ENCODE results near the gene SESTD1.
"Not testable (repeated sequence)": the region's sequence is repeated elsewhere in the genome, so short reads cannot be mapped to it uniquely, and the experiment has no call there.

SESTD1 gene

DNA sequence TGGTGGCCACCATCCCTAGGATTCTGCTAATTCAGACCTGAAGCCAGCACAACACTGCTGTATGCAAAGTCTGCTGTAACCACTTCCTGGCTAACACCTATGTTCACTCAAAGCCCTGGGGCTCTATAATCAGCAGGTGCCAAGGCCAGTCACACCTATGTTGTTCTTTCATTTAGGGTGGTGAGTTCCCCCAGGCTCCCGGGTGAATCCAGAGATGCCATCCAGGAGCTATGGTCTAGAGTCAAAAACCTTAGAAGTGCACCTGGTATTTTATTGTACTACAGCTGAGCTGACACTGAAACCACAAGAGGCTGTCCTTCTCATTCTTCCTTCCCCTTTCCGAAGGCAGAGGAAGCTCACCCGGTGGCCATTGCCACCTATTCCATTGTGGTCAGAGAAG lies 168.5 kb downstream of the SESTD1 start:
- DNase-seq: peak; percentile 65

DNA sequence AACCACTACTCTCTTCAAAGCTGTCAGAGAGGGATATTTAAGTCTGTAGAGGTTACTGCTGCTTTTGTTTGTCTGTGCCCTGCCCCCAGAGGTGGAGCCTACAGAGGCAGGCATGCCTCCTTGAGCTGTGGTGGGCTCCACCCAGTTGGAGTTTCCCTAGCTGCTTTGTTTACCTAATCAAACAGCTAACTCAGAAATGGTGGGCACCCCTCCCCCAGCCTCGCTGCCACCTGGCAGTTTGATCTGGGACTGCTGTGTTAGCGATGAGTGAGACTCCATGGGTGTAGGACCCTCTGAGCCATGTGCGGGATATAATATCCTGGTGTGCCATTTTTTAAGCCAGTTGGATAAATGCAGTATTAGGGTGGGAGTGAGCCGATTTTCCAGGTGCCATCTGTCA lies 171.7 kb downstream of the SESTD1 start:
- not testable (repeated sequence) for DNase-seq

DNA sequence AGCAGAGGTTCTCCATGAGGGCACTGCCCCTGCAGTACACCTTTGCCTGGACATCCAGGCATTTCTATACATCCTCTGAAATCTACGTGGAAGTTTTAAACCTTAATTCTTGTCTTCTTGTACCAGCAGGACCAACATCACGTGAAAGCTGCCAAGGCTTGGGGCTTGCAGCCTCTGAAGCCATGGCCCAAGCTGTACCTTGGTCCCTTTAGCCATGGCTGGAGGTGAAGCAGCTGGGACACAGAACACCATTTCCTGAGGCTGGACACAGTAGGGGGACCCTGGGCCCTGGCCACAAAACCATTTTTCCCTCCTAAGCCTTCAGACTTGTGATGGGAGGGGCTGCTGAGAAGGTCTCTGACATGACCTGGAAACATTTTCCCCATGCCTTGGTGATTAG lies 181.9 kb downstream of the SESTD1 start:
- no peak for DNase-seq

DNA sequence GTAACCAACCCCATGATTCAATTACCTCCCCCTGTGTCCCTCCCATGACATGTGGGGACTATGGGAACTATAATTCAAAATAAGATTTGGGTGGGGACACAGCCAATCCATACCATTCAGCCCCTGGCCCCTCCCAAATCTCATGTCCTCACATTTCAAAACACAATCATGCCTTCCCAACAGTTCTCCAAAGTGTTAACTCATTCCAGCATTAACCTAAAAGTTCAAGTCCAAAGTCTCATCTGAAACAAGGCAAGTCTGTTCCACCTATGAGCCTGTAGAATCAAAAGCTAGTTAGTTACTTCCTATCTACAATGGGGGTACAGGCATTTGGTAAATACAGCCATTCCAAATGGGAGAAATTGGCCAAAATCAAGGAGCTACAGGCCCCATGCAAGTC lies 182.7 kb downstream of the SESTD1 start:
- DNase-seq: no peak

DNA sequence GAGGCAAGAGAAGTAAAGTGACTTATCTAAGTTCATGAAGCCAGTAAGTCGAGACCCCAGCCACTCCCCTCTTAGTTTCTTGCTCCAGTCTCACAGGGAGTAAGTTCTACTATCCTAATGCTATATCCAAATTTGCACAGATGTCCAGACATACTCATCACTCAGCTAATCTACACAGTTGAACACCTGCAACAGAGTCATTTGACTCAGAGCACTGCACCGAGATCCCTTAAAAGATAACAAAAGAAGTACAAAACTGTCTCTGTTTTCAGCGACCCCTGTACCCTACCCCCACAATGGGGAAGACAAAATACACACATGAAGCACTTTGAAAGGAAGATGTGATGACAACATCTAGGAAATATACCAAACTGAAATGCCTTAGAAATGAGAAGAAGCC lies 192.1 kb downstream of the SESTD1 start:
- no peak for DNase-seq

DNA sequence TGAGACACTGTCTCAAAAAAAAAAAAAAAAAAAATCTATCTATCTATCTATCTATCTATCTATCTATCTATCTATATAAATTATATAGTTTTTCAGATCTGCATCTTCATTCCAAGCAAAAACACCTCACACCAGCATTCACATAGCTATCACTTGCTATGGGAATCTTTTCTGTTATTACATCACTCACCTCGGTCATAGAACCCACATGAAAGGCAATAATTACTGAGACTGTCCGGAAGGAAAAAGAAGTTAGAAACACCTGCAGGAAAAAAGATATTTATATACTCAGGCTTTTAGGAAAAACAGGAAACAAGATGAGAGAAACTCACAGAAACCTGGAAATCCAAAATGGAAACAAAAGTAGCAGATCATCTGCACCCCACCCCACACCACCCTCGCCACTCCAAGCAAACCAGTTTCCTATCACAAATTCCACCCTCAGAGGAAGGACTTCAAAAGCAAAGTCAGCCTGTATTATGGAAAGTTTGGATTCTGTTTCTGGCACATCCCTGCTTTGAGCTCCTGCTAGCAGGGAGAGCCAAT lies 192.7 kb downstream of the SESTD1 start:
- DNase-seq: no peak

DNA sequence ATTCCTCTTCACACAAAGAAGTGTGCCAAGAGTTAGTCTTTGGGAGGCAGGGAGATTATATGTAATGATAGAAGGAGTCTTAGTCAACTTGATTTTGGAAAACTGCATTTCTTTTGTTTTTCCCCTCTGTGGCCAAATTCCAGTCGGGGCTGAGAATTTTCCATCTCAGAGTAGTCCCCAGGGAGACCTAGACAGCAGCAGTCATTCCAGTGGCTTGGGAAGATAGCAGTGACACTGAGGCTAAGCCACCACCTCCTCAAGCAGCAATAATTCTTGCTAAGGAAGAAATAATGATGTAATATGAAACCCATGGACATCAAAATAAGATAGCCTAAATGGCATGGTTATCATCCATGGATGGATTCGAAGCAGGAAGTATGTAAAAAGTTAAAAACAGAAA lies 193.7 kb downstream of the SESTD1 start:
- DNase-seq: no peak

DNA sequence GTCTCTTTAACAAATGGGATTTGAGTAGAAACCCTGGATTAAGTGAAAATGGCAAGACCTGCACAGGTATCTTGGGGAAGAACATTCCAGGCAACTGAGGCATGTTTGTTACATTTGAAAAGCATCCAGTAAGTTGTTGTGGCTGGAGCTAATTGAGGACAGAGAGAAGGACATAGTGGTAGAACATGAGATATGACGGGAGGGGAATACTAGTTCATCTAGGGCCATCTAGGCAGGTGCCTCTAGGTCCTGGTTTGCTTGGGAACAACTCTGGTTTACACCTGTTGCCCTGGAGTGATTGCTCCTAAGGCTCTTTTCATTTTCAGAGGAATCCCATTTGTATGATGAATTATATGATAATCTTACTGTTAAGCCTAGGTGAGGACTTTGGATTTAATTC lies 194.9 kb downstream of the SESTD1 start:
- DNase-seq: no peak

DNA sequence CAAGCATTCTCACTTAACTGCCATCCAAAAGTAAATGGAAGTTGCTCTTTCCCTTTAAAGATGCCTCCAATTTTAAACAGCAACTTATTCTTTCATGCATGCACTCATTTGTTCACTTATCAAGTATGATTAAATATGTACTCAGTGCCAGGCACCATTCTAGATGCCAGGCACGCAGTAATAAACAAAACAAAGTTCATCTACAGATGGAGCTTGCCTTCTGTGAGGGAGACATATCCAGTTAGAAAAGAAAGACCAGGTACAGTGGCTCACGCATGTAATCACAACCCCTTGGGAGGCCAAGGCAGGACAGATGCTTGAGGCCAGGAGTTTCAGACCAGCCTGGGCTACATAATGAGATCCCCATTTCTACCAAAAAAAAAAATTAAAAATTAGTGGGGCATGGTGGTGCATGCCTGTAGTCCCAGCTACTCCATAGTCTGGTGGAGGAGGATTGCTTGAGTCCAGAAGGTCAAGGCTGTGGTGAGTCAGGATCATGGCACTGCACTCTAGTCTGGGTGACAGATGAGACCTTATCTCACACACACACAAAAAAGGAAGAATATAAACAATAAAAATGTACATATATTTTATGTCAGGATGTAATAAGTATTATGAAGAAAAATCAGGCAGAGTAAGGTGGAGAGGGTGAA lies 195.5 kb downstream of the SESTD1 start:
- DNase-seq: no peak

DNA sequence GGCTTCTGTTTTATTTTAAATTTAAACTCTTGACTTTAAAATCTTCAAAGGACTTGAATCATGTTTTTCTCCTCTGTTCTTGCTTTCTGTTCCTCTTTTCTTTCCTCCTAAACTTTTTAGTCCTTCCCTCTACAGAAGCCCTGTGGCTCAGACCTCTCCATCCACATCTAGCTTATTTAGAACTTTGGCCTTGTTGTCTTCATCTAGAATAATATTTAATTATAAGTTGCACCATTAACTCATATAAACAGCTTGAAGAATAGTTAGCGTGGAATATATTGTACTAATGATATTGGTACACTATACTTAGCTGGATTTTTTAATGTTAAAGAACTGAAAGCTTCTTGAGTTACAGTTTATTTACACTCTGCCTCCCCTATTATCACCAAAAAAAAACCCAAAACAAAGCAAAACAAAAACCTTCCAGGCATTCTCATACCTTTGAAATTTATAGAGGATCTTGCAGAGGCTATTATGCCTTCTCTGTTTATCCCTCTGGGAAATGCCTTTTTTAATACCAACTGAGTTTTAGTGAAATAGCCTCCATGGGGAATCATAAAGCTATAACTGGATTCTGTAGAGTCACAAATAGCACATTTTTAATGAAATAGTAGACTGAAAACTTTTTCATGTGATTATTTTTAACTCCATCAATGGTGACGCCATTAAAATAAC lies 205.5 kb downstream of the SESTD1 start:
- no peak for DNase-seq

DNA sequence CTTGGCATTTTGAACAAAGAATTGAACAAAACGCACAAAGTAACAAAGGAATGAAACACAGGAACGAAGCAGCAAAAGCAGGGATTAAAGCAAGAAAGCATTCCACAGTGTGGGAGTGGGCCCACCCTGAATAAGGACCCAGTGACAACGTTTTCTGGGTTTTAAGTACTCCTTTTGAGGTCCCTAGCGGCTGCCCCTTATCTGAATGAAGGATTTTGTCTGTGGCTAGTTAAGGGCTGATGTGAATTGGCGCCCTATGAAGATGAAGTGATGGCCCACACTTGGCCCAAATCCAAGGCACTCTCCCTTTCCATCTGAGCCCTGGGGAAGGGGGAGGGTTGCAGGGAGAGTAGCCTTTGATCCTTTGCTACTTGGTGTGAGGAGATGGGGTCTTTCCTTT lies 206.9 kb downstream of the SESTD1 start:
- DNase-seq: no peak

DNA sequence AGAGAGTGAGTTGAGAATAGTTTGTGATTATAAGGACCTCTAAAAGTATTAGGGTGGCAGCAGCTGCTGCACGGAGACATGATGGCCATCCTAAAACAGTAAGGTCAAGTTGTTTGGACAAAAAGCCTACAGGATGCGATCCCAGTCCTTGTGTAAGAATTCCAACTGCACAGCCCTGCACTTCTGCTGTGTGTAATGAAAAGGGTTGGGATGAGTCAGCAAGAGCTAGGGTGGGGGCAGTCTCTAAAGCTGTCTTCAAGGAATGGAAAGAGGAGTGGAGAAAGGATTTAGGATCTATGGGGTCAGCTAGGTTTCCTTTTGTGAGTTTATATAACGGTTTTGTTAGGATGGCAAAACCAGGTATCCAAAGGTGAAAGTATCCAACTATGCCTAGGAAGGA lies 211.1 kb downstream of the SESTD1 start:
- not testable (repeated sequence) for DNase-seq
